ENCODE measurements around the gene TBC1D5.
A peak's percentile ranks its signal among the peaks of the same experiment; 100 is the strongest.
"Not testable (repeated sequence)": the region's sequence is repeated elsewhere in the genome, so short reads cannot be mapped to it uniquely, and the experiment has no call there.

Gene TBC1D5

DNA sequence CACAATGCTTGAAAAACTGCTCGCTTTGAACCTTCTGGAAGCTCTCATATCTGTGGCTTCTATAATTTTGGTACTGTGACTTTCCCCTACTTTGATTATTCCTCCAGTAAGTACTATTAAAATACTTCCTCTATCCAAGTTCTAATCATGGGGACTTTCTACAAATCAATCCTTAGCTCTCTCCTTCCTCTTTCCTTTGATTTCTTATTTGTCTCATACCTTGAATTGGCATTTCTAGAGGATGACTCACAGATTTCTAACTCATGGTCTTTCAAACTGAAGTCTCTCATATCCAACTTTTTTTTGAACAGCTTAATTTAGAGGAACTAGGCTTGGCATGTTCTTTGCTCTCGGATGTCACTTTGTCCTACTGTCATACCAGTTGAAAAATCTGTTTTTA, 241.8 kb downstream of the TBC1D5 start:
- no peak overlapping the region for H3K4me3 ChIP-seq (ENCODE audit: low read length)
- TF ChIP-seq, protein P1, sequence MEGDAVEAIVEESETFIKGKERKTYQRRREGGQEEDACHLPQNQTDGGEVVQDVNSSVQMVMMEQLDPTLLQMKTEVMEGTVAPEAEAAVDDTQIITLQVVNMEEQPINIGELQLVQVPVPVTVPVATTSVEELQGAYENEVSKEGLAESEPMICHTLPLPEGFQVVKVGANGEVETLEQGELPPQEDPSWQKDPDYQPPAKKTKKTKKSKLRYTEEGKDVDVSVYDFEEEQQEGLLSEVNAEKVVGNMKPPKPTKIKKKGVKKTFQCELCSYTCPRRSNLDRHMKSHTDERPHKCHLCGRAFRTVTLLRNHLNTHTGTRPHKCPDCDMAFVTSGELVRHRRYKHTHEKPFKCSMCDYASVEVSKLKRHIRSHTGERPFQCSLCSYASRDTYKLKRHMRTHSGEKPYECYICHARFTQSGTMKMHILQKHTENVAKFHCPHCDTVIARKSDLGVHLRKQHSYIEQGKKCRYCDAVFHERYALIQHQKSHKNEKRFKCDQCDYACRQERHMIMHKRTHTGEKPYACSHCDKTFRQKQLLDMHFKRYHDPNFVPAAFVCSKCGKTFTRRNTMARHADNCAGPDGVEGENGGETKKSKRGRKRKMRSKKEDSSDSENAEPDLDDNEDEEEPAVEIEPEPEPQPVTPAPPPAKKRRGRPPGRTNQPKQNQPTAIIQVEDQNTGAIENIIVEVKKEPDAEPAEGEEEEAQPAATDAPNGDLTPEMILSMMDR (conservative IDR thresholded peaks at IDR 0.05; ENCODE audit: low read length) = no peak
- no peak for DNase-seq (ENCODE audit: low read depth)

DNA sequence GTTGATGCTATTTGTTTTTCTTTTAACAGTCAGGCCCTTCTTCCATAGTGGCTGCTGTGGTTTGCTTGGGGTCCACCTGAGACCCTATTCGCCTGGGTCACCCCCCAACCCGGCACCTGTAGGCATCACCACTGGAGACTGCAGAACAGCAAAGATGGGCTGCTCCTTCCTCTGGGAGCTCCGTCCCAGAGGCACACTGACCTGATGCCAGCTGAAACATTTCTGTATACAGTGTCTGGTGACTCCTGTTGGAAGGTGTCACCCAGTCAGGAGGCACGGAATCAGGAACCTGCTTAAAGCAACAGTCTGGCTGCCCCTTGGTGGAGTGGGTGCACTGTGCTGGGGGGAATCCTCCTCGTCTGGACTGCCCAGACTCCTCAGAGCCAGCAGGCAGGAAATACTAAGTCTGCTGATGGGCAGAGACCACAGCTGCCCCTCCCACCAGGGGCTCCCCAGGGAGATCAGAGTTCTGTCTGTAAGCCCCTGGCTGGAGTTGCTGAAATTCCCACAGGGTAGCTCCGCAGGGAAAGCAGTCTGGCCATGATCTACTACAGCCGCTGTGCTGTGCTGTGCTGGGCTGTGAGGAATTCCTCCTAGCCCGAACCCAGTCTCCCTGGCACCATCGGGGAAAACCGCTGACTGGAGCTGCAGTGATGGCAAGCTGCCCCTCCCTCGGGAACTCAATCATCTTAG, 248.2 kb downstream of the TBC1D5 start:
- no peak for DNase-seq (ENCODE audit: low read depth)
- H3K4me3 ChIP-seq (ENCODE audit: low read length) = no peak overlapping the region
- TF ChIP-seq, protein P1 (conservative IDR thresholded peaks at IDR 0.05; ENCODE audit: low read length) = no peak

DNA sequence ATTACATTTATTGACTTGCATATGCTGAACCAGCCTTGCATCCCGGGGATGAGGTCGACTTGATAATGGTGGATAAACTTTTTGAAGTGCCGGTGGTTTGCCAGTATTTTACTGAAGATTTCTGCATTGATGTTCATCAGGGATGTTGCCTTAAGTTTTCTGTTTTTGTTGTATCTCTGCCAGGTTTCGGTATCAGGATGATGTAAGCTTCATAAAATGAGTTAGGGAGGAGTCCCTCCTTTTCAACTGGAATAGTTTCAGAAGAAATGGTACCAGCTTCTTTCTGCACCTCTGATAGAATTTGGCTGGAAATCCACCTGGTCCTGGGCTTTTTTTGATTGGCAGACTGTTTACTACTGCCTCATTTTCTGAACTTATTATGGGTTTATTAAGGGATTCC, 250.8 kb downstream of the TBC1D5 start:
- TF ChIP-seq, protein P1 (conservative IDR thresholded peaks at IDR 0.05; ENCODE audit: low read length) = no peak
- H3K4me3 ChIP-seq (ENCODE audit: low read length) = no peak overlapping the region
- peak; percentile 11 for DNase-seq (ENCODE audit: low read depth)

DNA sequence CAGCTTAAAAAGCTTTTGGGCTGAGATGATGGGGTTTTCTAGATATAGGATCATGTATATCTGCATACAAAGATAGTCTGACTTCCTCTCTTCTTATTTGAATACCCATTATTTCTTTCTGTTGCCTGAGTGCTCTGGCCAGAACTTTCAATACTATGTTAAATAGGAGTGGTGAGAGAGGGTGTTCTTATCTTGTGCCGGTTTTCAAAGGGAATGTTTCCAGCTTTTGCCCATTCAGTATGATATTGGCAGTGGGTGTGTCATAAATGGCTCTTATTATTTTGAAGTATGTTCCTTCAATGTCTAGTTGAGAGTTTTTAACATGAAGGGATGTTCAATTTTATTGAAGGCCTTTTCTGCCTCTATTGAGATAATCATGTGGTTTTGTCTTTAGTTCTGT, 251.2 kb downstream of the TBC1D5 start:
- H3K4me3 ChIP-seq (ENCODE audit: low read length); DNase-seq (ENCODE audit: low read depth): not testable (repeated sequence)

DNA sequence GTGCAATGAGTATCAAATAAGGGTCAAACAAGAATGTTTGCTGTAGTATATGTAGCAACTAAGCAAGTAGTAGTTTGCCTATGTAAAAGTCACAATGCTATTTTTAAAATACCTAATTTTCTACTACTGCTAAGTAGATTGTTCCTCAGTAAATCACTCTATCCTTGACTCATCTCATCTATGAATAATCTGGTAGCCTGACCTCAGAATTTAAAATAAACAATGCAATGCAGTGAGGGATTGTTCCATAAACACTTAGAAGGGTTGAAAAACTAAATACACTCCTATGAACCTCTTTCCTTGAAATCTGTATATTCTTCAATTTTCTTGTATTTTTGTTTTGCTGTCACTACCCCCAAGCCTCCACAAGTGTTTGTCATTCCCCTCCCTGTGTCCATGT, 253.3 kb downstream of the TBC1D5 start:
- DNase-seq (ENCODE audit: low read depth) = no peak
- H3K4me3 ChIP-seq (ENCODE audit: low read length) = no peak overlapping the region
- TF ChIP-seq, protein P1 (conservative IDR thresholded peaks at IDR 0.05; ENCODE audit: low read length) = no peak

DNA sequence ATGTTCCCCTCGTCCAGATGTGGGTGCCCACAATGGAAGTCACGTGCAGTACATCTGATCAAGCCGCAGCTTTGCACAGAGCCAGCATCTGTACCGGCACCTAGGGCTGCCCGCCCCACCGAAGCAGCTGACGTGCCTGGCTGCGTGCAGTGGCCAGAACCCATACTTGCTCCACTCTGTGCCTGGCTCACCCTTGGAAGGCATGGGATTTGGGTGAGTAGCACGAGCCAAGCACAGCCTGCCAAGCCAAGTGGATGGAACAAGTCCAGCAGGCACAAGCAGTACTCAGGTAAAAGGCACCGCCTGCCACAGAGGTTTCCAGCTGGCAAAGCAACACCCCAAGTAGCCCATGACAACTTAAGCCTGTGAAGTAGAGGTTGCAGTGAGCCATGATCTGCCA, 261.3 kb downstream of the TBC1D5 start:
- TF ChIP-seq, protein P1 (conservative IDR thresholded peaks at IDR 0.05; ENCODE audit: low read length) = no peak
- H3K4me3 ChIP-seq (ENCODE audit: low read length) = no peak overlapping the region
- DNase-seq (ENCODE audit: low read depth) = no peak

DNA sequence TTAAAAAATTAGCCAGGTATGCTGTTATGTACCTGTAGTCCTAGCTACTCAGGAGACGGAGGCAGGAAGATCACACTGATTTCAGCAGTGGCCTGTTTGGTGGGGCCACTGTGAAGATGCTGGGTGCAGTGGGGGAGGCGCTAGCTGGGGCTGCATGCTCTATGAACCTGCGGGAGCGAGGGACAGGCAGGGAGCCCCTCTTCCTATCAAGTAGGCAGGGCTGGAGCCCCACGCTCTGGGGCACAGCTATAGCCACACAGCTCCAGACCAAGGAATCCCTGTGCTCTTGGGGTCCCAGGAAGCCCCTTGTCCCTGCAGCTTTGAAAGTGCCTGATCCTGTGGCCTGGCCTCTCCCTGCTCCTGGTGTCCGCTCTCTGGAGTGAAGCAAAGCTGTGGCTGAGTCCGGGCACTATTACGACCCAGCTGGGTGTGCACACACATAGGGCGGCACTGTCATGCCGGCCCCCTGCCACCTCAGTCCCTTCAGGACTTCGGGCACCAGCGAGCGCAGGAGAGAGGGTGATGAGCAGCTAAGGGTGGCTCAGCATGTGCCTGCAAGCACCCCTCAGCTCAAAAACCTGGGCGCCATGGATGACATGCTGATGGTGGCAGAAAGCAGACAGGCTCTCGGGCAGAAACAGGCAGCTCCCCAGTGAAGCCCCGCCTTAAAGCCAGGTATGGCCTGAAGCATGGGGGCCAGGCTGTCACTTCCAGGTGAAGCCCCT, 262.6 kb downstream of the TBC1D5 start:
- TF ChIP-seq, protein P1 (conservative IDR thresholded peaks at IDR 0.05; ENCODE audit: low read length) = no peak
- DNase-seq (ENCODE audit: low read depth) = no peak
- H3K4me3 ChIP-seq (ENCODE audit: low read length) = no peak overlapping the region

All from AG10803 (cell line).